ENCODE data around the gene CCL20.
"Not testable (repeated sequence)": the region's sequence is repeated elsewhere in the genome, so short reads cannot be mapped to it uniquely, and the experiment has no call there.

Gene CCL20

GRCh38 chr2:227813562-227814353 lies at the start of gene CCL20:
TSS of gene CCL20 (plus strand) at chr2:227813842. CDS start at chr2:227813912, 70 bp downstream.
- no peak for DNase-seq (ENCODE audit: low spot score)

DNA sequence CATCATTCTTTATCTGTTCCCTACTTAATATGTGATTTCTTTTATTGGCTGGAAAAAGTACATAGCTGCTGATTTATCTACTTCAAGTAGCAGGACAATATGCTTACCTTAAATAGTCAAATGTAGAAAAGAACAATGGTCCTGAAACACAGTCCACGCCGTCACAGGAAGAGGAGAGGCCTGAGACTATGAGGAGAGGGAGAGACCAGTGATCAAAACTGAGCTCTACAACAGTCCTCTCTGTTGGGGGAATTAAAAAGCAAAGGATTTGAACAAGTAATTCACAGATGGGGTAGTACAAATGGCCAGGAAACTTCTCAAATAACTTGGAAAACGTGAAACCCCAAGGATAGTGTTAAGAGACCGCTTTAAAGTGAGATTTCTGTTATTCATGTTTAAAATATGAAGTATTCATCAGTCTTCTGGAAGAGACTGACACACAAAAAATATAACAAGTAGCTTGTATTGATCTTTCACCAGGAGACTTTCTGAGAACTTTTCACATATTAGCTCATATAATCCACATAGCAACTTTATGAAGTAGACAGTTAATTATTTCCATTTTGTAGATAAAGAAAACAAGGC lies 47.8 kb upstream of the CCL20 start:
- no peak for DNase-seq (ENCODE audit: low spot score)

DNA sequence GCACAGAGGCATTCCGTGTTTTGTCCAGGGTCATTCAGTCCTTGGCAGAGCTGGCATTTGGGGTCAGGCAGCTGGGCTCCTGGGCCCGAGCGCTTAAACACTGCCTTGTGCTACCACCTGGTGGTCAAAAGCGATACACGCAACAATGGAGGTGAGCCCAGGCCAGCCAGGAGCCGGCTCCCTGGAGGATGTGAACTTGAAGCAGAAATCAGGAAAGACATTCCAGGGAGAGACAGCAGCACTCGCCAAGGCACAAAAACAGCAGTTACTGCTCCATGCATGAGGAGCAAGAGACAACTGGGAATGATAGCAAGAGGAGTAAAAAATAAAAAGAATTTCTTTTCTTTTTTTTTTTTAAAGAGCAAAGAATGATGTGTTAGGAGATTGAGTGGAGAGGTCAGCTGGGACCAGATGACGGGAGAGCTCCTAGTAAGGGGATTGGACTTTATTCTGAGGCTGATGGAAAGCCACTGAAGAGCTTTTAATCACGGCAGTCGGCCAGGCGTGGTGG lies 47.2 kb upstream of the CCL20 start:
- peak; percentile 64 for DNase-seq (ENCODE audit: low spot score)

DNA sequence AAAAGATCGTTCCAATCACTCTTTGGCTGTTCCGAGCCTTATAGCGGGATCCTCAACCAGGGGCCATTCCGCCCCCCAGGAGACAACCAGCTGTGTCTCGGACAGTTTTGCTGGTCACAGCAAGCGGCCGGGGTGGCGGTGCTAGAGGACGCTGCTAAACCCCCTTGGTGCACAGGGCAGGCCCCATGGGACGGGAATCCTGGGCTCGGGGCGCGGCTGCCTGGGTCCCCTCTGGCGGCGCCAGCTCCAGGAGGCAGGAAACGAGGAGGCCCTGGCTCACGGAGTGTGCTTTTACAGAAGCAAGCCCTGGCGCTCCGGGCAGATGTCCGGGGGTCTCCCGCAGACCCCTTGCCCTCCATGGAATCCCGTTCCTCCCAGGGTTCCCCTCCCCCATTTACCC lies 45.8 kb upstream of the CCL20 start:
- no peak for DNase-seq (ENCODE audit: low spot score)

GRCh38 chr2:227772197-227772661 lies 41.4 kb upstream of the CCL20 start:
- no peak for DNase-seq (ENCODE audit: low spot score)

DNA sequence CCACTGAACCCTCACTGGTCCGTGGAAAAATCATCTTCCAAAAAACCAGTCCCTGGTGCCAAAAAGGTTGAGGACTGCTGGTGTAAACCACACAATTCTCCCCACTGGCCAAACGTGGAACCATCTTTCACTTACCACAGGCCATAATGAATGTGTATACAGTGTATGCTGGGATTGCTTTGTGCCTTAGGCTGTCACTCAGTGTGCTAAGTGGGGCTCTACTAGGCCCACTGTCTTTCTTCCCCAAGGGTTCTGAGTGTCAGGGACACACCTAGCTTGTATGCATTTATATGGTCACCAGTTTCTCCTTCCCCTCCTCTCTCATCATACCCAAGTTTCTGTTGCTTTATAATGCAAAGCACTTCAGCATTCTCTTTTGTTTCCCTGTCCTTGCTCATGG lies 40.7 kb upstream of the CCL20 start:
- DNase-seq (ENCODE audit: low spot score), result no peak

DNA sequence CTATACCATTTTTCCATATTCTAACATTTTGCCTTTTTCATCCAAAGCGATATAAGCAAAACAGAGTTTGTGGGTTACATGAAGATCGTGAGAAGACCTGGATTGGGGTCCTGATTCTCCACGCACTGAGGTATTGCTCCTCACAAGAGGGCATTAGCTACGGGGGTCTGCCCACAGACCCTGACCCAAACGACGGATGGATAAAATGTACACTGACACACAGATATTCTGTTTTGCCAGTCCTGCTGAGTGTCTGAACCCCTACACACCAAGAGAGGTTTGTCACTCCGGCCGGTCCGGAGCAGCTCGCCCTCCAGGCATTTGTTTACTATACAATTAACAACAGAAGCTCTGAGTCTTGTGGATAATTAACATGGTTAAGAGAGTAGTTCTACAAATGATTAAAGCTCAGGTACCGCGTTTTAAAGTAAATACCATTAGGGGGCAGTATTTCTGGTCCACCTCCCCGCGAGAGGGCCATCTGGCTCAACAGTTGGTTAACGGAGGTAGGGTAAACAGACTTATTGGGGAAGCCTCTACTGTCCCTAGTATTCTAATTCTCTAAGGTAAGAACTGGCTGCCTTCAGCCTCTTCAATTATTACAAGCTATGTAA lies 39.5 kb upstream of the CCL20 start:
- no peak for DNase-seq (ENCODE audit: low spot score)

DNA sequence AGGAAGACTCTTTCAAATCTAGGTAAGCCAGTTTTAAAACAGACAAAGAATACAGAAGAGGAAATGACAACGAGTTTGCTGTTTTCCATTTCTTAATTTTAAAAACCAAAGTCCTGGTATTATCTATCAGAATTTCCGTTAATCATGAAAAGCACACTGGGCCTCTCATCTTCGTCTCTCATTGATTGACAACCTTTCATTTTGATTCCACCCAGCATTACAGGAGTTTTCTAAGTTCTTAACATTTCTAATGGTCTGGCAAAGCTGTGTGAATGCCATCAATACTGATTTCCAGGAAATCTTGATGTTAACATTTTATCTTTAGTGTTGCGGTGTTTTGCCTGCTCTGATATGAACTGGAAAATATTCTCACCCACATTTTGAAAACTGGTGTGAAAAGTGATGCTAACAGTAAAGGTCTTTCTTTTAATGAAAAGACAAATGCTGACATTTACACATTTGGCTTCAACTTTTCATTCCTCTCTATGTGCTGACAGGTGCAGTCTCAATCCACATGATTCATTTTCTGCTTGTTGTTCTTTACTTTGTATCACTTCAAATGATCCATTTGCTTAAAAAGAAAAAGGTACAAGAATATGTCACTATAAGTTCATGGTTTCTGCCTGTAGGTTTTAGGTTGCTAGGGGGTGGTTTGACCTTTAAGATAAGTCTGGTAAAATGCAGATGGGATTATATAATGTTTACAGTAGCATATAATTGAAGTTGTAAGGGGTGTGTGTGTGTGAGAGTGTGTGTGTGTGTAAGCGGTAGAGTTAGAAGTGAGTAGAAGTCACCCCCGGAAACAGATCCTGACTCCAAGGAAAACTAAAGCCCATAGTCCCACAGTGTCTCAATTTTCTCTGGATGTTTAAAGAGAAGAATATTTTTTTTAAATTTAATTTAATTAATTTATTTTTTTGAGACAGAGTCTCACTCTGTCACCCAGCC lies 38.5 kb upstream of the CCL20 start:
- DNase-seq (ENCODE audit: low spot score), result no peak

GRCh38 chr2:227780981-227781615 lies 32.5 kb upstream of the CCL20 start:
- DNase-seq (ENCODE audit: low spot score), result no peak

- DNase-seq (ENCODE audit: low spot score), result no peak
Observed at GRCh38 chr2:227781841-227782240, 31.8 kb upstream of the CCL20 start.

- no peak for DNase-seq (ENCODE audit: low spot score)
Observed at GRCh38 chr2:227782804-227783203, 30.8 kb upstream of the CCL20 start.

- DNase-seq (ENCODE audit: low spot score), result peak; percentile 20
Observed at GRCh38 chr2:227783404-227784138, 30.1 kb upstream of the CCL20 start.

GRCh38 chr2:227785293-227785692 lies 28.3 kb upstream of the CCL20 start:
- DNase-seq (ENCODE audit: low spot score), result no peak

DNA sequence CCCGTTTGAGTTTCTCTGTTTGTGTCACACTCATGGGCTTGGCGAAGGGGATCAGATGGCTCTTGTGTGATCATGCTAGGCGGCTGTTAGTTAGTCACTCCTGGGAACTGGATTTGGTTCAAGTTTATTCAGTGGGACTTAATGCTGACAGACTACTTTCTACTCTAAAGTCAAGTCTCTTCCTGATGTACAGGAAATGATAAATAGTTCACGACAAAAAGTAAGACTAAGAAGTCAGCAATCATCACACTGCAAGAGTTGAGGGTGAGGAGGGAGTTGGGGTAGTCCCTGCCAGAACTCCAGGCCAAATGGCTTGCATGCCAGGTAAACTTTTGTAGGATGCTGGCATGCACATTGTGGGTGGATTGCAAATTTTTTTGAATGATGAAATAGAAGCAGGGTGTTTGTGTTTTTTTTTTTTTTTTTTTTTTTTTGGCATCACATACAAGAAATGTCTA lies 25.1 kb upstream of the CCL20 start:
- DNase-seq (ENCODE audit: low spot score), result no peak

DNA sequence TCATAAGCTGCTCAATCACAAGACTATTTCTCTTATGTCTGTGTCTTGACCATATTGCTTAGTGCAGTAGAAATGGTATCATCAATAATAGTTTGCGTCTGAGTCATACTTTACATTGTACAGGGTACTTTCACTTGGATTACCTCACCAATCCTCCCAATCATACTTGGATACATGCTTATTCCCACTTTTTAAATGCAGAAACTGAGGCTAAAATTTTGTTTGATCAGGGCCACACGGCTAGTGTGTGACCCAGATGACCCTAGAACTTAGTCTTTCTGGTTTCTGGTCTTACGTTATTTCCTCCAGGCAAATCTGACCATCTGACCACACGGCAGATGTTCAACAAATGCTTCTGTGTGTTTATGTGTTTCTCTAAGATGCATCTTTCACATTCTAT lies 23.8 kb upstream of the CCL20 start:
- DNase-seq (ENCODE audit: low spot score), result no peak

DNA sequence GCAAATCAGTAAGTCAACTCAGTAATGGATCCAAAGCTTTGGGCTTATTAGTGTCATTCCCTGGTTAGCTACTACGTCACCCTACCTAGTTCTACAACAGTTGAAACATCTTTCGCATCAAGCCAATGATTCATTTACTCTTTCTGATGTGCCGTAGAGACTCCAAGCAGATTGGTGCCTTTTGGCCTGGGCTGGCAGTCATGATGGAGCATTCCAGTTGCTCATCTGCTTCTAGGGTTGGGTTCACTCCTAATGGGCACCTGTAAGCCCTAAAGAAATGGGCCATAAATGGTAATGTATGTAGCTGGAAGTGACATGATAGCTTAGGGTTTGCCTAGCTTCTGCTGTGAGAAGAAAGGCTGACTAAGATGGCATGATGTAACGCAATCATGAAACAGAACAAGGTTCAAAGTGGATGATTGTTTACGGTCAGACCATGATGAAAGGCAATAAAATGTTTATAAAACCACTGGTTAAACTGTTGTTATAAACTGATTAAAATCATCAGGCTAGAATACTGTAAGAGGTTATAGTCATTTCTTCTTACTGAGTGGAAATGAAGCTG lies 20.4 kb upstream of the CCL20 start:
- no peak for DNase-seq (ENCODE audit: low spot score)

DNA sequence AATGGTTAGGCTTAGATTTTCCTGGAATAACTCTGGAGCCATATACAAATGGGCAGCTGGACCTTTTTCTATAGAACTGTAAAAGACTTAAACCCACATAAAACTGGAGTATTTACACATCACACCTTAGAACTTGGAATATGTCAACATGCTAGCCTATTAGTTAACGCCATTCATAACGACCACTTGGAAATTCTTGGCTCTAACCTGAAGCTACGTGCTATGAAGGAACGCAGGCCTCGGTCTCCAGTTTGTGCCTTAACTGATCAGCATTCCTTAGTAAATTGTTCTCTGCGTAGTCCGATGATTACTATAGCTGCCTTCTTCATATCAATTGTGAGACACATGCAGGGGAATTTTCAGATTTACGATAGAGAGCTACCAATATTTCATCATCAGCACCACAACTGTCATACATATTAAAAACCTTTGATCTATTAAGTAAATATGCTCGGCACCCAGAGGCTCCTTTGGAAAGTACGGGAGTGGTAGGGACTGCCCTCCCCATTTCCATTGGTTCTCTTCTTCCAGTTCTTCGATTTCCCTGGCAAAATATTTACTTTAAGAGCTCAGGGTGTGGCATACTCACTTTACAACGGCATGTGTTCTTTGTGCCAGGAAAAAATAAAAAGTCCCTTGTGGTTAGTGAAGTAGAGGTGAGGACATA lies 17.5 kb upstream of the CCL20 start:
- no peak for DNase-seq (ENCODE audit: low spot score)

- not testable (repeated sequence) for DNase-seq (ENCODE audit: low spot score)
Observed at GRCh38 chr2:227796768-227797167, 16.9 kb upstream of the CCL20 start.

DNA sequence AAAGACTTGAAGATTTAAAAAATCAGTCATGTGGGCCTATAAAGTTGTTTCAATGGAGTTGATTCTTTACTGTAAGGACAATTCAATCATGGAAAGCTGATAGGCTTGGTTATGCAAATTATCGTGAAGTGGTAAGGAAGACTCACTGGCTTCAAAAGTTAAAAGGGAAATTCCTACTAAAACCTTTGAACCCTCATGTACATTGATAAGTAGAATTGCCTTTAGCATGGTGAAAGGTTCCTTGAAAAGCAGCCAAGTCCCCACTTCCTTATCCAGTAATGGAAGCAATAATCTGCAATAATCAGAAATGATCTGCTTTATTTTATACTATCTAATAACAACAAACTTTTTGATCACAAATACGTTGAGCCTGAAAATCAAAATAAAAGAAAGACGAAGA lies 14.4 kb upstream of the CCL20 start:
- no peak for DNase-seq (ENCODE audit: low spot score)

DNA sequence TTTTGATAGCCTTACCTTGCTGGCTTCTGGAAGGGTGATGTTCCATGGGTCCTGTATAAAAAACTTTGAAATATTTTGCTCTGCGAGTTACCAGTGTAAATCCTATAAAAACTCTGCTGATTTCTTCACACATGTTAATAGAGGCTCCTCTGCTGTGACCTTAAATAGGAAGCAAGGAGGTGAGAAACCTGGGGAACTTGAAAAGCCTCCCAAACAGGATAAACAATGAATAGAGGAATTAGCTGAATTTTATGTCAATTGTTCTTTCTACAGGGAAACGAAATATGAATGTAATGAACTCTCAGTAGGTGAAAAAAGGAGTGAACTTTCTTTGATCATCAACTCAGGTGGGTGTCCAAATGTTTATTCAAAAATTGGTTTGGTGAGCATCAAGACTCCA lies 10.8 kb upstream of the CCL20 start:
- no peak for DNase-seq (ENCODE audit: low spot score)
